Activated naive CD4-positive, alpha-beta T cell treated with anti-CD3 and anti-CD28 coated beads, Interleukin-2, amount 10 ng/mL, durations not matched to agents 5 hours and 36 hours (primary cell): ENCODE results near the gene AKAP1. TPM values are rescaled to one million over a fixed set of nuclear protein-coding genes. Genes with fewer than 3 reads are reported as not detected.

Experiments used
- total RNA-seq, 2 experiments: library from RNA; stranded (reverse); gene quantifications; one replicate each; pipeline ENCODE4 v1.2.3, GENCODE V29; 2021

The AKAP1 gene, protein sequence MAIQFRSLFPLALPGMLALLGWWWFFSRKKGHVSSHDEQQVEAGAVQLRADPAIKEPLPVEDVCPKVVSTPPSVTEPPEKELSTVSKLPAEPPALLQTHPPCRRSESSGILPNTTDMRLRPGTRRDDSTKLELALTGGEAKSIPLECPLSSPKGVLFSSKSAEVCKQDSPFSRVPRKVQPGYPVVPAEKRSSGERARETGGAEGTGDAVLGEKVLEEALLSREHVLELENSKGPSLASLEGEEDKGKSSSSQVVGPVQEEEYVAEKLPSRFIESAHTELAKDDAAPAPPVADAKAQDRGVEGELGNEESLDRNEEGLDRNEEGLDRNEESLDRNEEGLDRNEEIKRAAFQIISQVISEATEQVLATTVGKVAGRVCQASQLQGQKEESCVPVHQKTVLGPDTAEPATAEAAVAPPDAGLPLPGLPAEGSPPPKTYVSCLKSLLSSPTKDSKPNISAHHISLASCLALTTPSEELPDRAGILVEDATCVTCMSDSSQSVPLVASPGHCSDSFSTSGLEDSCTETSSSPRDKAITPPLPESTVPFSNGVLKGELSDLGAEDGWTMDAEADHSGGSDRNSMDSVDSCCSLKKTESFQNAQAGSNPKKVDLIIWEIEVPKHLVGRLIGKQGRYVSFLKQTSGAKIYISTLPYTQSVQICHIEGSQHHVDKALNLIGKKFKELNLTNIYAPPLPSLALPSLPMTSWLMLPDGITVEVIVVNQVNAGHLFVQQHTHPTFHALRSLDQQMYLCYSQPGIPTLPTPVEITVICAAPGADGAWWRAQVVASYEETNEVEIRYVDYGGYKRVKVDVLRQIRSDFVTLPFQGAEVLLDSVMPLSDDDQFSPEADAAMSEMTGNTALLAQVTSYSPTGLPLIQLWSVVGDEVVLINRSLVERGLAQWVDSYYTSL
- total RNA-seq: 10 to 100 TPM; 29.9 to 34.8 TPM

GRCh38 chr17:57084802-57085447 is at the start of gene AKAP1:
TSS of gene AKAP1 (plus strand) at chr17:57085246. CDS start at chr17:57105465, 20,219 bp downstream.

Other genes with a start within 250 kb of the AKAP1 start
- 10 to 100 TPM; 77.1 to 77.7 TPM for gene TRIM25, start 171.2 kb upstream of the AKAP1 start, total RNA-seq
- gene COIL, start 124.2 kb upstream of the AKAP1 start, total RNA-seq: 10 to 100 TPM; 16.3 to 17.8 TPM
- 10 to 100 TPM; 10.4 to 11.3 TPM for gene SCPEP1, start 107.1 kb upstream of the AKAP1 start, total RNA-seq
- 100 to 1,000 TPM; 109 to 115 TPM for gene MSI2, start 171.3 kb downstream of the AKAP1 start, total RNA-seq